A673 (cell line): ENCODE data around the gene ABCD2. TPM values are rescaled to one million over a fixed set of nuclear protein-coding genes. Genes with fewer than 3 reads are reported as not detected.

ENCODE experiments used
- BruUV-seq: library from RNA; stranded (reverse); fragments of 400-500 nt; replicated peaks from 2 replicates; lab custom pipeline; 2021; lab: Mats Ljungman, UMichigan
- CTCF ChIA-PET: fragments of 300-600 bp; sonication (Branson Sonifier 250); formaldehyde crosslinking; loops from one replicate; lab custom pipeline; 2022; ENCODE audit warnings: antibody characterized with exemption; lab: Charles Lee
- POLR2A ChIA-PET: fragments of 300-600 bp; sonication (Branson Sonifier 250); formaldehyde crosslinking; loops from one replicate; lab custom pipeline; 2022; ENCODE audit warnings: antibody characterized with exemption; ENCODE audit not compliant: low non-redundant PET; lab: Charles Lee
- DNase-seq: peaks from one replicate; pipeline ENCODE4 v3.0.0-alpha.2; 2015; ENCODE audit warnings: low spot score
- H3K27ac ChIP-seq: fragments of 200-600 bp; sonication (generic); 2 replicates; pipeline ENCODE4 v1.5.1; 2016; ENCODE audit warnings: mixed run types, low read depth, mild to moderate bottlenecking, mixed read lengths, antibody characterized with exemption, low read length; ENCODE audit not compliant: poor library complexity, severe bottlenecking
- H3K27me3 ChIP-seq: fragments of 200-600 bp; sonication (generic); replicated peaks from 2 replicates; pipeline ENCODE4 v1.6.1; 2017; ENCODE audit warnings: mixed run types, low read depth, mild to moderate bottlenecking, mixed read lengths, antibody characterized with exemption, low read length; ENCODE audit not compliant: insufficient read depth, poor library complexity
- H3K36me3 ChIP-seq: fragments of 200-600 bp; sonication (generic); 2 replicates; pipeline ENCODE4 v1.6.1; 2016; ENCODE audit warnings: mixed run types, mild to moderate bottlenecking, mixed read lengths, antibody characterized with exemption, low read length; ENCODE audit not compliant: insufficient read depth, poor library complexity, severe bottlenecking
- H3K4me1 ChIP-seq: fragments of 200-600 bp; sonication (generic); 2 replicates; pipeline ENCODE4 v1.6.1; 2017; ENCODE audit warnings: mixed run types, mild to moderate bottlenecking, mixed read lengths, antibody characterized with exemption, low read length; ENCODE audit not compliant: insufficient read depth, poor library complexity, severe bottlenecking
- H3K4me3 ChIP-seq: fragments of 200-600 bp; sonication (generic); 2 replicates; pipeline ENCODE4 v1.5.1; 2016; ENCODE audit warnings: low read depth, mixed run types, mild to moderate bottlenecking, mixed read lengths, low read length; ENCODE audit not compliant: poor library complexity, severe bottlenecking
- H3K9me3 ChIP-seq: fragments of 200-600 bp; sonication (generic); 2 replicates; pipeline ENCODE4 v1.6.1; 2016; ENCODE audit warnings: mixed run types, low read depth, mild to moderate bottlenecking, mixed read lengths, antibody characterized with exemption, low read length; ENCODE audit not compliant: poor library complexity, severe bottlenecking
- EZH2 ChIP-seq: fragments of 200-600 bp; sonication (generic); IDR thresholded peaks from 2 replicates; pipeline ENCODE4 v1.6.1; 2017; ENCODE audit warnings: borderline replicate concordance, low read depth, mild to moderate bottlenecking, mixed read lengths, antibody characterized with exemption, low read length; ENCODE audit not compliant: poor library complexity, severe bottlenecking
- intact Hi-C: fragments of 100-400 bp; cut with micrococcal nuclease; formaldehyde crosslinking; loops from one replicate; pipeline ENCODE4 v1.10.0; 2022; ENCODE audit not compliant: unreplicated experiment
- total RNA-seq: library from RNA; stranded (reverse); gene quantifications from 2 replicates; pipeline ENCODE4 v1.2.3, GENCODE V29; 2021
- TF ChIP-seq, protein P1 (sequence below): fragments of 300-800, 200-600 bp; sonication (generic); conservative IDR thresholded peaks from 2 replicates; pipeline ENCODE4 v1.5.1; 2017; ENCODE audit warnings: low read depth, mild to moderate bottlenecking, antibody characterized with exemption, low read length, moderate library complexity, mixed read lengths

ABCD2 gene
- total RNA-seq, 1 experiment from 2014 or later = not detected

DNA sequence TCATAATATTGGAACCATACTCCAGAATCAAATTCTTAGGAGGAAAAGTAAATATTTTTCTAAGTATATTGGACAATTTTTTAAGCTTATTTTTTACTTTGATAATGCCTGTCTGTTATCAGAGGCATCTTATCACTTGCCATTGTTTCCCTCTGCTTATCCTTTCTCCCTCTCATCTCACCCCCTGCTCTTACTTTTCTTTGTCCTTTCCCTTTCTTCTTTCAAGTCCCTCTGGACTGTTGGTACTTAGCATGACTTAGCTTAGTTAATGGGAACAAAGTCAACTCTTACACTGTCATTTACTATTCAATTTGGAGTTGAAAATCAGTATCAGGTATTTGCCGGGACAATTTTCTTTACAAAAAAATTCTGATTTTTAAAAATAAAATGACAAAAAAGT is 45.2 kb downstream of the ABCD2 start:
- BruUV-seq = no TSS peak
- DNase-seq = no peak
- Histone ChIP-seq H3K4me1 (no peaks in the 10 kb centered on the region), H3K27ac (no peak overlapping the region), H3K27me3 (no peaks in the 10 kb centered on the region), H3K36me3 (no peaks in the 10 kb centered on the region), H3K4me3 (no peak overlapping the region), H3K9me3 (no peaks in the 10 kb centered on the region)
- ChIA-PET POLR2A (no interaction called here), CTCF (no interaction called here)
- intact Hi-C loops = no loop called here
- no peak for TF ChIP-seq EZH2
- TF ChIP-seq, protein P1, sequence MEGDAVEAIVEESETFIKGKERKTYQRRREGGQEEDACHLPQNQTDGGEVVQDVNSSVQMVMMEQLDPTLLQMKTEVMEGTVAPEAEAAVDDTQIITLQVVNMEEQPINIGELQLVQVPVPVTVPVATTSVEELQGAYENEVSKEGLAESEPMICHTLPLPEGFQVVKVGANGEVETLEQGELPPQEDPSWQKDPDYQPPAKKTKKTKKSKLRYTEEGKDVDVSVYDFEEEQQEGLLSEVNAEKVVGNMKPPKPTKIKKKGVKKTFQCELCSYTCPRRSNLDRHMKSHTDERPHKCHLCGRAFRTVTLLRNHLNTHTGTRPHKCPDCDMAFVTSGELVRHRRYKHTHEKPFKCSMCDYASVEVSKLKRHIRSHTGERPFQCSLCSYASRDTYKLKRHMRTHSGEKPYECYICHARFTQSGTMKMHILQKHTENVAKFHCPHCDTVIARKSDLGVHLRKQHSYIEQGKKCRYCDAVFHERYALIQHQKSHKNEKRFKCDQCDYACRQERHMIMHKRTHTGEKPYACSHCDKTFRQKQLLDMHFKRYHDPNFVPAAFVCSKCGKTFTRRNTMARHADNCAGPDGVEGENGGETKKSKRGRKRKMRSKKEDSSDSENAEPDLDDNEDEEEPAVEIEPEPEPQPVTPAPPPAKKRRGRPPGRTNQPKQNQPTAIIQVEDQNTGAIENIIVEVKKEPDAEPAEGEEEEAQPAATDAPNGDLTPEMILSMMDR = no peak

DNA sequence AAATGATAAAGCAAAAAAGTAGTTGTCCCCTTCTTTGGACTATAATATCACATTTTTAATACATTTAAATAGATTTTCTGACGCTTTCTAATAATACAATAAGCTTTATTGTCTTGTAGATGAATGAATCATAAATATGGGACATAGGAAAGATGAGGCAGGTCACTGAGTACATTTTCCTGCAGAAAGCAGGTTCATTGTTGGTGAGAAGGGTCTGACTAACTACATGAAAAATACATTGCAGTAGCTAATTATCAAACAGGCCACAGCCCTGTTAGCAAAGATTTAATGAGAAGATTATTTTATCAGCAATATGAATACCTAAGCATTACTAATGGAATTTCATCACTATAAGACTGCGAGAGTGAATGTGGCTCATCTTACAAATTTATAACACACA is 45.6 kb downstream of the ABCD2 start:
- TF ChIP-seq EZH2 = no peak
- TF ChIP-seq, protein P1 = no peak
- Histone ChIP-seq H3K4me1 (no peaks in the 10 kb centered on the region), H3K4me3 (no peak overlapping the region), H3K27ac (no peak overlapping the region), H3K36me3 (no peaks in the 10 kb centered on the region), H3K27me3 (no peaks in the 10 kb centered on the region), H3K9me3 (no peaks in the 10 kb centered on the region)
- BruUV-seq = no TSS peak
- intact Hi-C loops = no loop called here
- CTCF ChIA-PET = no interaction called here
- POLR2A ChIA-PET = no interaction called here
- DNase-seq = no peak

DNA sequence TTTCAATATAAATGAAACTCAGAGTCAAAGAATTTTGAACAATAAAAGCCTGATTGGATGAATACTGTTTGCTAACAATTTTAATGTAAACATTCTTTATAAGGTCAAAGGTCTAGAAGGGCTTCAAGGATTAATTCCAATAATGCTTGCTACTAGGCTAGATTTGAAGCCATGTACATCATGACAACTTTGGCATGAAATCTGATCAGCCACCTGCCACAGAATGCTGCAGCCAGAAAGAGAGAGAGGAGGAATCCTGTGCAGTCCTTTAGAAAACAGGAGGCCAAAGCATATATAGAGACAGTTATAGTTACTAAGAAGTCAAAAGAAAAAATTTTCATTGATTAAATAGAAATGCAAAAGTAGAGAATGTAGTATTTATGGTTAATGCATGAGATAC is 47.1 kb downstream of the ABCD2 start:
- Histone ChIP-seq H3K4me1 (no peaks in the 10 kb centered on the region), H3K4me3 (no peak overlapping the region), H3K9me3 (no peaks in the 10 kb centered on the region), H3K36me3 (no peaks in the 10 kb centered on the region), H3K27me3 (no peaks in the 10 kb centered on the region), H3K27ac (no peak overlapping the region)
- no peak for TF ChIP-seq EZH2
- TF ChIP-seq, protein P1 = no peak
- ChIA-PET CTCF (no interaction called here), POLR2A (no interaction called here)
- intact Hi-C loops = no loop called here
- BruUV-seq = no TSS peak
- no peak for DNase-seq
